H9 (cell line): Measurements from ENCODE around the gene COG2. TPM values are rescaled to one million over a fixed set of nuclear protein-coding genes. Genes with fewer than 3 reads are reported as not detected.

Experiments
- DNase-seq: peaks from one replicate; pipeline ENCODE4 v3.0.0-alpha.2; 2017
- H2AFZ ChIP-seq: one replicate; pipeline ENCODE4 v1.6.1; 2013; ENCODE audit warnings: mild to moderate bottlenecking, low read length, control low read depth, moderate library complexity
- H2AK5ac ChIP-seq: 2 replicates; pipeline ENCODE4 v1.6.1; 2013; ENCODE audit warnings: low read length, control low read depth, mixed read lengths; ENCODE audit not compliant: insufficient read length
- H2BK120ac ChIP-seq: one replicate; pipeline ENCODE4 v1.6.1; 2013; ENCODE audit warnings: low read depth, mild to moderate bottlenecking, low read length, control low read depth, inconsistent platforms; ENCODE audit not compliant: poor library complexity, severe bottlenecking
- H2BK12ac ChIP-seq: 2 replicates; pipeline ENCODE4 v1.6.1; 2013; ENCODE audit warnings: low read length, control low read depth, mixed read lengths, low read depth; ENCODE audit not compliant: insufficient read length
- H2BK15ac ChIP-seq: 2 replicates; pipeline ENCODE4 v1.6.1; 2013; ENCODE audit warnings: low read depth, low read length, control low read depth
- H2BK20ac ChIP-seq: one replicate; pipeline ENCODE4 v1.6.1; 2013; ENCODE audit warnings: low read depth, mild to moderate bottlenecking, low read length, control low read depth, inconsistent platforms; ENCODE audit not compliant: poor library complexity, severe bottlenecking
- H2BK5ac ChIP-seq: 2 replicates; pipeline ENCODE4 v1.6.1; 2013; ENCODE audit warnings: low read length, control low read depth, mixed read lengths; ENCODE audit not compliant: insufficient read length
- H3K14ac ChIP-seq: 2 replicates; pipeline ENCODE4 v1.6.1; 2013; ENCODE audit warnings: low read length, control low read depth; ENCODE audit not compliant: insufficient read depth
- H3K18ac ChIP-seq: 2 replicates; pipeline ENCODE4 v1.6.1; 2013; ENCODE audit warnings: low read depth, mild to moderate bottlenecking, mixed read lengths, low read length, control low read depth; ENCODE audit not compliant: insufficient read length
- H3K23ac ChIP-seq: 2 replicates; pipeline ENCODE4 v1.6.1; 2013; ENCODE audit warnings: low read length, control low read depth, mixed read lengths, low read depth; ENCODE audit not compliant: insufficient read length
- H3K23me2 ChIP-seq: 2 replicates; pipeline ENCODE4 v1.6.1; 2013; ENCODE audit warnings: low read depth, mild to moderate bottlenecking, mixed read lengths, low read length, control low read depth; ENCODE audit not compliant: insufficient read length, poor library complexity, severe bottlenecking
- H3K27ac ChIP-seq: 2 replicates; pipeline ENCODE4 v1.5.1; 2013; ENCODE audit warnings: low read length, control low read depth, mixed read lengths, low read depth; ENCODE audit not compliant: insufficient read length
- H3K27me3 ChIP-seq: 2 replicates; pipeline ENCODE4 v1.6.1; 2013; ENCODE audit warnings: low read length, control low read depth, inconsistent platforms; ENCODE audit not compliant: insufficient read depth
- H3K4ac ChIP-seq: 2 replicates; pipeline ENCODE4 v1.6.1; 2013; ENCODE audit warnings: low read depth, mild to moderate bottlenecking, control low read depth, inconsistent platforms, low read length, moderate library complexity
- H3K4me1 ChIP-seq: 2 replicates; pipeline ENCODE4 v1.6.1; 2013; ENCODE audit warnings: low read length, control low read depth, inconsistent platforms; ENCODE audit not compliant: insufficient read depth
- H3K4me2 ChIP-seq: 2 replicates; pipeline ENCODE4 v1.6.1; 2013; ENCODE audit warnings: low read length, control low read depth, mixed read lengths; ENCODE audit not compliant: insufficient read length, insufficient read depth
- H3K56ac ChIP-seq: 2 replicates; pipeline ENCODE4 v1.6.1; 2013; ENCODE audit warnings: low read depth, mild to moderate bottlenecking, mixed read lengths, low read length, control low read depth; ENCODE audit not compliant: insufficient read length
- H3K79me1 ChIP-seq: 2 replicates; pipeline ENCODE4 v1.6.1; 2013; ENCODE audit warnings: low read depth, mild to moderate bottlenecking, moderate library complexity, low read length, control low read depth, inconsistent platforms; ENCODE audit not compliant: insufficient read depth, poor library complexity, severe bottlenecking
- H3K79me2 ChIP-seq: 2 replicates; pipeline ENCODE4 v1.6.1; 2013; ENCODE audit warnings: low read length, control low read depth, inconsistent platforms; ENCODE audit not compliant: insufficient read depth
- H3K9ac ChIP-seq: 2 replicates; pipeline ENCODE4 v1.6.1; 2013; ENCODE audit warnings: low read length, control low read depth, mixed read lengths; ENCODE audit not compliant: insufficient read length; ENCODE audit errors: extremely low read depth
- H3K9me3 ChIP-seq: one replicate; pipeline ENCODE4 v1.6.1; 2013; ENCODE audit warnings: low read depth, low read length, inconsistent platforms; ENCODE audit not compliant: control insufficient read depth
- H3T11ph ChIP-seq: one replicate; pipeline ENCODE4 v1.6.1; 2013; ENCODE audit warnings: mild to moderate bottlenecking, low read length, control low read depth, inconsistent platforms
- H4K20me1 ChIP-seq: one replicate; pipeline ENCODE4 v1.6.1; 2013; ENCODE audit not compliant: control insufficient read depth, insufficient read length, insufficient read depth
- H4K5ac ChIP-seq: 2 replicates; pipeline ENCODE4 v1.6.1; 2013; ENCODE audit warnings: low read depth, mild to moderate bottlenecking, mixed read lengths, low read length, control low read depth; ENCODE audit not compliant: insufficient read length
- H4K8ac ChIP-seq: replicated peaks from 2 replicates; pipeline ENCODE4 v1.6.1; 2013; ENCODE audit warnings: low read length, control low read depth, mixed read lengths, low read depth; ENCODE audit not compliant: insufficient read length
- H4K91ac ChIP-seq: 2 replicates; pipeline ENCODE4 v1.6.1; 2013; ENCODE audit warnings: low read depth, mild to moderate bottlenecking, moderate library complexity, mixed read lengths, low read length, control low read depth; ENCODE audit not compliant: insufficient read length
- H3K27ac Mint-ChIP-seq, 3 experiments: 2 replicates in 2 of 3; 3 replicates in 1 of 3; pipeline ENCODE4 v1.8.0; 2020 to 2021; ENCODE audit warnings: mixed read lengths in 3 of 3, mild to moderate bottlenecking in 1 of 3, moderate library complexity in 1 of 3
- H3K27me3 Mint-ChIP-seq: 2 replicates; pipeline ENCODE4 v1.8.0; 2021; ENCODE audit warnings: low read depth, mild to moderate bottlenecking, moderate library complexity, mixed read lengths
- H3K36me3 Mint-ChIP-seq, 3 experiments: 2 replicates in 2 of 3; 3 replicates in 1 of 3; pipeline ENCODE4 v1.8.0; 2020 to 2021; ENCODE audit warnings: low read depth in 3 of 3, mixed read lengths in 3 of 3; ENCODE audit not compliant: insufficient read depth in 1 of 3
- H3K4me1 Mint-ChIP-seq, 2 experiments: 2 replicates each; pipeline ENCODE4 v1.8.0; 2020; ENCODE audit warnings: mixed read lengths in 2 of 2
- H3K4me3 Mint-ChIP-seq, 2 experiments: 2 replicates in 1 of 2; 3 replicates in 1 of 2; pipeline ENCODE4 v1.8.0; 2020 to 2021; ENCODE audit warnings: mild to moderate bottlenecking in 2 of 2, mixed read lengths in 2 of 2, moderate library complexity in 1 of 2
- H3K9me3 Mint-ChIP-seq, 2 experiments: 2 replicates in 1 of 2; 3 replicates in 1 of 2; pipeline ENCODE4 v1.8.0; 2020; ENCODE audit warnings: mild to moderate bottlenecking in 2 of 2, mixed read lengths in 2 of 2, moderate library complexity in 1 of 2
- WGBS: extraction: QIAGEN DNeasy Blood & Tissue Kit; methylation state at CpG from one replicate; pipeline ENCODE4 v1.1.7; 2013; ENCODE audit warnings: missing lambda C conversion rate, low lambda C conversion rate, mixed read lengths; ENCODE audit not compliant: insufficient read length; ENCODE audit errors: extremely low coverage; 5-methylcytosine and 5-hydroxymethylcytosine counted together
- total RNA-seq: library from RNA; stranded (reverse); gene quantifications from 2 replicates; pipeline ENCODE4 v1.2.1, GENCODE V29; 2021
- TF ChIP-seq, protein P1 (sequence below): fragments of 200-600 bp; sonication (generic); conservative IDR thresholded peaks from 3 replicates; pipeline ENCODE4 v1.8.0; 2021; ENCODE audit warnings: antibody characterized with exemption, mild to moderate bottlenecking

Gene COG2
- total RNA-seq, 1 experiment from 2014 or later, result 42.2 TPM

DNA sequence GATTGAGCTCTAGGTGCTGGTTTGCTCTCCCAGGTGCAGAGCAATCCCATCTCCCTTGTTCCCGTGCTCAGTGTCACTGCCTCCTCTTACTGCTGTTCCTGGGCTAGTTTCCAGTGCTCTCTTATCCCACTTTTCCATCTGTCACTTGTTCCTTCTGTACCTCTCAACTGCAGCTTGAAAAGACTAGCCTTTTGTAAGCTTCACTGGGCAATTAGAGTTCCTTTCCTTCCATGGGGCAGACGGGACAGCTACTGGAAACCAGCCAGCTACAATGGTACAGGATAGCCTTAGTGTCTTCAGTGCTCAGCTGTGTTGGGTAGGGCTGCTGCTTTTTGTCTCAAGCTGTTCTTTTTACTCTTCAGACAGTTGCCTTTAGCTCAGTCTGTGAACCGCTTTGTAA is 40.0 kb downstream of the COG2 start:
- H3K9ac ChIP-seq, result no peak overlapping the region
- H4K8ac ChIP-seq, result no peak overlapping the region
- H3K27ac ChIP-seq, result no peak overlapping the region
- no peak overlapping the region for H2AFZ ChIP-seq
- no peaks in the 10 kb centered on the region for H3K23me2 ChIP-seq
- H3K14ac ChIP-seq, result no peak overlapping the region
- H2BK12ac ChIP-seq, result no peak overlapping the region
- no peaks in the 10 kb centered on the region for H3K4me1 Mint-ChIP-seq
- H2AK5ac ChIP-seq, result no peak overlapping the region
- no peaks in the 10 kb centered on the region for H3K27me3 Mint-ChIP-seq
- H4K91ac ChIP-seq, result no peak overlapping the region
- H3K79me2 ChIP-seq, result no peaks in the 10 kb centered on the region
- no peak overlapping the region for H3K4me3 Mint-ChIP-seq
- no peaks in the 10 kb centered on the region for H3K79me1 ChIP-seq
- no peak overlapping the region for H3K18ac ChIP-seq
- H3K56ac ChIP-seq, result no peak overlapping the region
- no CpG with 5 or more reads among the region's 3 CpGs for WGBS
- H2BK120ac ChIP-seq, result no peak overlapping the region
- H3K4ac ChIP-seq, result no peak overlapping the region
- peaks cover 8 to 74% (median 69%) of the 10 kb centered on the region in 3 experiments; a peak in 6 of 7 replicates for H3K36me3 Mint-ChIP-seq
- TF ChIP-seq, protein P1, sequence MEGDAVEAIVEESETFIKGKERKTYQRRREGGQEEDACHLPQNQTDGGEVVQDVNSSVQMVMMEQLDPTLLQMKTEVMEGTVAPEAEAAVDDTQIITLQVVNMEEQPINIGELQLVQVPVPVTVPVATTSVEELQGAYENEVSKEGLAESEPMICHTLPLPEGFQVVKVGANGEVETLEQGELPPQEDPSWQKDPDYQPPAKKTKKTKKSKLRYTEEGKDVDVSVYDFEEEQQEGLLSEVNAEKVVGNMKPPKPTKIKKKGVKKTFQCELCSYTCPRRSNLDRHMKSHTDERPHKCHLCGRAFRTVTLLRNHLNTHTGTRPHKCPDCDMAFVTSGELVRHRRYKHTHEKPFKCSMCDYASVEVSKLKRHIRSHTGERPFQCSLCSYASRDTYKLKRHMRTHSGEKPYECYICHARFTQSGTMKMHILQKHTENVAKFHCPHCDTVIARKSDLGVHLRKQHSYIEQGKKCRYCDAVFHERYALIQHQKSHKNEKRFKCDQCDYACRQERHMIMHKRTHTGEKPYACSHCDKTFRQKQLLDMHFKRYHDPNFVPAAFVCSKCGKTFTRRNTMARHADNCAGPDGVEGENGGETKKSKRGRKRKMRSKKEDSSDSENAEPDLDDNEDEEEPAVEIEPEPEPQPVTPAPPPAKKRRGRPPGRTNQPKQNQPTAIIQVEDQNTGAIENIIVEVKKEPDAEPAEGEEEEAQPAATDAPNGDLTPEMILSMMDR, result no peak
- H2BK20ac ChIP-seq, result no peak overlapping the region
- DNase-seq, result no peak
- no peak overlapping the region for H3K4me2 ChIP-seq
- no peaks in the 10 kb centered on the region for H3K9me3 ChIP-seq
- no peak overlapping the region for H4K5ac ChIP-seq
- no peak overlapping the region for H2BK15ac ChIP-seq
- no peak overlapping the region for H3T11ph ChIP-seq
- no peaks in the 10 kb centered on the region for H3K27me3 ChIP-seq
- no peaks in the 10 kb centered on the region for H4K20me1 ChIP-seq
- H3K9me3 Mint-ChIP-seq, result no peaks in the 10 kb centered on the region
- H2BK5ac ChIP-seq, result no peak overlapping the region
- no peaks in the 10 kb centered on the region for H3K4me1 ChIP-seq
- H3K27ac Mint-ChIP-seq, result peak overlapping the region in 1 of 3 experiments; percentile 15; a peak in 1 of 7 replicates
- H3K23ac ChIP-seq, result no peak overlapping the region
